Ishikawa (cell line): ENCODE data around the gene SPATA2.

Experiments
- CEBPB ChIP-seq: IDR thresholded peaks from 2 replicates; pipeline ENCODE4 v1.6.1; 2012
- CREB1 ChIP-seq: IDR thresholded peaks from 2 replicates; pipeline ENCODE4 v1.6.1; 2012; ENCODE audit warnings: low read depth
- EGR1 ChIP-seq: IDR thresholded peaks from 2 replicates; pipeline ENCODE4 v1.6.1; 2012
- EP300 ChIP-seq: IDR thresholded peaks from 2 replicates; pipeline ENCODE4 v1.6.1; 2012; ENCODE audit warnings: borderline replicate concordance
- FOXM1 ChIP-seq: IDR thresholded peaks from 2 replicates; pipeline ENCODE4 v1.6.1; 2012; ENCODE audit warnings: low read depth, borderline replicate concordance
- MAX ChIP-seq: IDR thresholded peaks from 2 replicates; pipeline ENCODE4 v1.6.1; 2012
- NFIC ChIP-seq: IDR thresholded peaks from 2 replicates; pipeline ENCODE4 v1.6.1; 2012
- RAD21 ChIP-seq: IDR thresholded peaks from 2 replicates; pipeline ENCODE4 v1.6.1; 2012; ENCODE audit warnings: low read depth
- REST ChIP-seq: IDR thresholded peaks from 2 replicates; pipeline ENCODE4 v1.6.1; 2012; ENCODE audit warnings: low read depth, mild to moderate bottlenecking
- TAF1 ChIP-seq: IDR thresholded peaks from 2 replicates; pipeline ENCODE4 v1.6.1; 2012; ENCODE audit warnings: low read depth, mild to moderate bottlenecking
- TCF12 ChIP-seq: IDR thresholded peaks from 2 replicates; pipeline ENCODE4 v1.6.1; 2012; ENCODE audit warnings: low read depth
- TEAD4 ChIP-seq: IDR thresholded peaks from 2 replicates; pipeline ENCODE4 v1.6.1; 2012
- USF1 ChIP-seq: IDR thresholded peaks from 2 replicates; pipeline ENCODE4 v1.6.1; 2012
- YY1 ChIP-seq: IDR thresholded peaks from 2 replicates; pipeline ENCODE4 v1.6.1; 2012; ENCODE audit warnings: low read depth
- ZBTB7A ChIP-seq: IDR thresholded peaks from 2 replicates; pipeline ENCODE4 v1.6.1; 2012; ENCODE audit warnings: low read depth

SPATA2 gene

GRCh38 chr20:49887251-49888211 lies 27.8 kb downstream of the SPATA2 start:
- TF ChIP-seq TEAD4 (no peak), REST (no peak), FOXM1 (no peak), EGR1 (no peak), YY1 (no peak), NFIC (no peak)

- no peak for TF ChIP-seq TAF1
- no peak for TF ChIP-seq FOXM1
- no peak for TF ChIP-seq CREB1
- no peak for TF ChIP-seq EGR1
- no peak for TF ChIP-seq YY1
- TF ChIP-seq CEBPB: no peak
- no peak for TF ChIP-seq ZBTB7A
- TF ChIP-seq TCF12: no peak
- no peak for TF ChIP-seq MAX
- TF ChIP-seq EP300: no peak
- no peak for TF ChIP-seq NFIC
- TF ChIP-seq RAD21: no peak
- no peak for TF ChIP-seq REST
- TF ChIP-seq USF1: no peak
- TF ChIP-seq TEAD4: no peak
Observed at GRCh38 chr20:49886571-49887213, 28.6 kb downstream of the SPATA2 start.

GRCh38 chr20:49885558-49886332 lies 29.6 kb downstream of the SPATA2 start:
- no peak for TF ChIP-seq EP300
- no peak for TF ChIP-seq NFIC
- TF ChIP-seq CREB1: no peak

- TF ChIP-seq EGR1: no peak
- no peak for TF ChIP-seq TEAD4
- TF ChIP-seq USF1: no peak
- no peak for TF ChIP-seq TAF1
- TF ChIP-seq YY1: no peak
- no peak for TF ChIP-seq RAD21
- TF ChIP-seq MAX: no peak
- TF ChIP-seq FOXM1: no peak
- no peak for TF ChIP-seq EP300
- TF ChIP-seq ZBTB7A: no peak
- TF ChIP-seq REST: no peak
- no peak for TF ChIP-seq NFIC
- TF ChIP-seq CEBPB: no peak
- TF ChIP-seq CREB1: no peak
- no peak for TF ChIP-seq TCF12
Observed at GRCh38 chr20:49883246-49883802, 32.0 kb downstream of the SPATA2 start.
